Left lung (tissue), 10 donors: Measurements from ENCODE around the gene LGI4. TPM values are rescaled to one million over a fixed set of nuclear protein-coding genes. Genes with fewer than 3 reads are reported as not detected.

ENCODE experiments used
- ATAC-seq: fragments of 200-7000 bp; cut with Tn5 transposase; one replicate; pipeline ENCODE4 v1.9.1; 2020; ENCODE audit warnings: moderate library complexity
- DNase-seq, 4 donors: peaks; one replicate each; pipeline ENCODE4 v3.0.0-alpha.2; 2013 to 2020
- H3K27ac ChIP-seq, 2 donors: fragments of 200-600 bp; sonication (generic) in 1 of 2; one replicate each; pipeline versions ENCODE4 v1.5.0 to v1.8.0; 2020 to 2021
- H3K27me3 ChIP-seq, 2 donors: fragments of 200-600 bp; sonication (generic) in 1 of 2; one replicate each; pipeline versions ENCODE4 v1.5.0 to v1.8.0; 2020 to 2021
- H3K36me3 ChIP-seq, 2 donors: fragments of 200-600 bp; sonication (generic) in 1 of 2; one replicate each; pipeline versions ENCODE4 v1.5.0 to v1.8.0; 2020 to 2021
- H3K4me1 ChIP-seq, 2 donors: fragments of 200-600 bp; one replicate each; pipeline ENCODE4 v1.8.0; 2021
- H3K4me3 ChIP-seq, 2 donors: fragments of 200-600 bp; sonication (generic) in 1 of 2; one replicate each; pipeline versions ENCODE4 v1.5.0 to v1.8.0; 2020 to 2021; ENCODE audit warnings: mild to moderate bottlenecking in 1 of 2
- H3K9me3 ChIP-seq, 2 donors: fragments of 200-600 bp; sonication (generic) in 1 of 2; one replicate each; pipeline versions ENCODE4 v1.5.0 to v1.8.0; 2020 to 2021
- intact Hi-C, 2 donors: fragments of 100-400 bp; cut with DNase I; formaldehyde crosslinking; loops; one replicate each; pipeline versions ENCODE4 v1.11.2 to v1.14.2; 2022
- polyA plus RNA-seq, 6 donors: library from polyadenylated mRNA; unstranded; fragments of 120-200 nt; gene quantifications; one replicate each; pipeline ENCODE4 v1.2.1, GENCODE V29; 2013; ENCODE audit not compliant: insufficient read length in 6 of 6
- total RNA-seq, 2 donors: library from RNA; stranded (reverse); fragmentation: NEBNext Ultra II Directional; extraction: Animal tissue kit (Norgen Biotek cat#: 25700); gene quantifications; one replicate each; pipeline ENCODE4 v1.2.1, GENCODE V29; 2021
- TF ChIP-seq, protein P1 (sequence below), 2 donors: fragments of 200-600 bp; sonication (generic) in 1 of 2; IDR thresholded peaks; one replicate each; pipeline versions ENCODE4 v1.5.0 to v1.8.0; 2021; ENCODE audit warnings: antibody characterized with exemption in 2 of 2
- donor health status: DM: no; HTN: yes; CAD: no.
- donor health status: DM: no; HTN: no; CAD: no.

Gene LGI4
- total and polyA plus RNA-seq, 8 donors = 1.8 to 3.4 (median 2.7) TPM

DNA sequence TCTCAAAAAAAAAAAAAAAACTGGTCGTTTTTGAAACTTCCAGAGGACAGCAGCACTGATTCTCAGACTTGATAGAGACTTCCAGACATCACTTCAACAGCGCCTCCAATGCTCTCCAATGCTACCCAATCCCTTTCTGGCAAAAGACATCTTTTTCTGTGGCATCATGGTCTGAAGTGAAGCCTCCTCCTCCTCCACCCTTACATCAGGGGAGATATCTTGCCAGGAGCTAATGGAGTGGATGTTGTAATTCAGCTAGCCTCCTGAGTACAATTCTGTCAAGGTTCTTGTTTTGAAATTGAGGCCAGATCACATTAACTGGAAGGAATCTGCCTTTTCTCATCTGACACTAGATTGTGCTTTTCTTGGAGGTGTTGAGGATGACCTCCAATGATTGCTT is 43.8 kb upstream of the LGI4 start:
- Histone ChIP-seq H3K9me3 (no peaks in the 10 kb centered on the region), H3K27ac (no peak overlapping the region), H3K4me1 (peaks cover 0 to 4% of the 10 kb centered on the region in 2 donors), H3K27me3 (no peaks in the 10 kb centered on the region), H3K36me3 (no peaks in the 10 kb centered on the region), H3K4me3 (no peak overlapping the region)
- intact Hi-C loops = no loop called here
- TF ChIP-seq, protein P1, sequence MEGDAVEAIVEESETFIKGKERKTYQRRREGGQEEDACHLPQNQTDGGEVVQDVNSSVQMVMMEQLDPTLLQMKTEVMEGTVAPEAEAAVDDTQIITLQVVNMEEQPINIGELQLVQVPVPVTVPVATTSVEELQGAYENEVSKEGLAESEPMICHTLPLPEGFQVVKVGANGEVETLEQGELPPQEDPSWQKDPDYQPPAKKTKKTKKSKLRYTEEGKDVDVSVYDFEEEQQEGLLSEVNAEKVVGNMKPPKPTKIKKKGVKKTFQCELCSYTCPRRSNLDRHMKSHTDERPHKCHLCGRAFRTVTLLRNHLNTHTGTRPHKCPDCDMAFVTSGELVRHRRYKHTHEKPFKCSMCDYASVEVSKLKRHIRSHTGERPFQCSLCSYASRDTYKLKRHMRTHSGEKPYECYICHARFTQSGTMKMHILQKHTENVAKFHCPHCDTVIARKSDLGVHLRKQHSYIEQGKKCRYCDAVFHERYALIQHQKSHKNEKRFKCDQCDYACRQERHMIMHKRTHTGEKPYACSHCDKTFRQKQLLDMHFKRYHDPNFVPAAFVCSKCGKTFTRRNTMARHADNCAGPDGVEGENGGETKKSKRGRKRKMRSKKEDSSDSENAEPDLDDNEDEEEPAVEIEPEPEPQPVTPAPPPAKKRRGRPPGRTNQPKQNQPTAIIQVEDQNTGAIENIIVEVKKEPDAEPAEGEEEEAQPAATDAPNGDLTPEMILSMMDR (IDR thresholded peaks at IDR 0.05) = no peak
- DNase-seq (no peak), ATAC-seq (no peak)

DNA sequence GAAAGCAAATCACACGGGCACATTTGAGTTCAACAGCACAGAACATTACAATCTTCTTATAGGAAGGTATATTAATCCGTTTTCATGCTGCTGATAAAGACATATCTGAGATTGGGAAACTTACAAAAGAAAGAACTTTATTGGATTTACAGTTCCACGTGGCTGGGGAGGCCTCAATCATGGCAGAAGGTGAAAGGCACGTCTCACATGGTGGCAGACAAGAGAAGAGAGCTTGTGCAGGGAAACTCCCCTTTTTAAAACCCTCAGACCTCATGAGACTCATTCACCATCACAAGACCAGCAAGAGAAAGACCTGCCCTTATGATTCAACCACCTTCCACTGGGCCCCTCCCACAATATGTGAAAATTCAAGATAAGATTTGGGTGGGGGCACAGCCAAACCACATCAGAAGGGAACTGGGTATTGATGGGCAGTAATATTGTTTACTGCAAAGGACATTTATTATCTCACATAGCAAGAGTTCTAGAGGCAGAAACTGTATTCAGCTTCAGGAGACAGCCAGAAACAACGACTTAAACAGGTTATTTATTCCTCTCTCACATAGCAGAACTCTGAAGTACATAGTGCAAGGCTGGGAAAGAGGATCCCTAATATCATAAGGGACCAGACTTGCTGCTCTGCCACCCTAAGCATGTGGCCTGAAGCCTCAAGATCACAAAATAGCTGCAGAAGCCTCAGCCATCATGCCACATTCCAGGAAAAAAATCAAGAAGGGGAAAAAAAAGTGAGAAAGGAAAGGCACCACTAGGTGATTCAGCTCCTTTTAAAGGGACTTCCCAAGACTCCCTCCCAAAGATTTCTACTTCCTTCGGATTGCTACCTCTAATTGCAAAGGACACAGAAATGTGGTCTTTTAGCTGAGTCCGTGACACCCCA is 42.8 kb upstream of the LGI4 start:
- TF ChIP-seq, protein P1 (IDR thresholded peaks at IDR 0.05) = no peak
- ATAC-seq = no peak

DNA sequence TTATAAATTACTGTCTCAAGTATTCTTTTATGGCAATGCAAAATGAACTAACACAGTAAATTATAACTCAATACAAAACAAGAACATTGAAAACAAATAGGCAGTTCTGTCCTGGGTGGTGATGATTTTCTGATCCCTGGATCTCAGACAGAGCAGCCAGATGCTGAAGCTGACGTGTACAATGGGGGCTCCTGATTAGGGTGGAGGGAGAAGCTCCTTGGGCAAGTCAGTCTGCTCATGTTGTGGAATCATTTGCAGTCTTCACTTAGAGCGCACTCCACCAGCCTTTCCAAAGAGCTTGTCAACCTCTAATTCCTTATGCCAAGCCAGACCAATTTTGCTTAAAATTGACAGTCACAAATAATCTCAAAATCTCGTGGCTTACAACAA is 41.3 kb upstream of the LGI4 start:
- Histone ChIP-seq H3K27ac (no peak overlapping the region), H3K4me3 (no peak overlapping the region), H3K9me3 (no peaks in the 10 kb centered on the region), H3K4me1 (peaks cover 4 to 7% of the 10 kb centered on the region in 2 donors), H3K36me3 (no peaks in the 10 kb centered on the region), H3K27me3 (no peaks in the 10 kb centered on the region)
- TF ChIP-seq, protein P1 (IDR thresholded peaks at IDR 0.05) = no peak
- ATAC-seq = no peak
- intact Hi-C loops = no loop called here
- no peak for DNase-seq

More for the DNA sequence above, 42.8 kb upstream of the LGI4 start:
- Histone ChIP-seq H3K9me3 (no peaks in the 10 kb centered on the region), H3K4me3 (no peak overlapping the region), H3K4me1 (peaks cover 0 to 4% of the 10 kb centered on the region in 2 donors), H3K36me3 (no peaks in the 10 kb centered on the region), H3K27ac (no peak overlapping the region), H3K27me3 (no peaks in the 10 kb centered on the region)
- intact Hi-C loops = no loop called here
- DNase-seq = no peak

DNA sequence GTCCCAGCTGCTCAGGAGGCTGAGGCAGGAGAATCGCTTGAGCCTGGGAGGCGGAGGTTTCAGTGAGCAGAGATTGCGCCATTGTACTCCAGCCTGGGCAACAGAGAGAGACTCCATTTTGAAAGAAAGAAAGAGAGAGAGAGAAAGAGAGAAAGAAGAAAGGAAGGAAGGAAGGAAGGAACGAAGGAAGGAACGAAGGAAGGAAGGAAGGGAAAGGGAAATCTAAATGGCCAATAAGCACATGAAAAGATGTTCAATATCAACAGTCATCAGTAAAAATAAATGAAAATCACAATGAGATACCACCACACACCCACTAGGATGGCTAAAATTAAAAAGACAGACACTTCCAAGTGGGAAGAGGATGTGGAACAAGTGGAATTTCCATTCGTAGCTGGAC is 39.4 kb upstream of the LGI4 start:
- ATAC-seq (no peak), DNase-seq (no peak)
- H3K4me1 ChIP-seq = peaks cover 4 to 17% of the 10 kb centered on the region in 2 donors
- no peak overlapping the region for H3K27ac ChIP-seq
- no peak overlapping the region for H3K4me3 ChIP-seq
- intact Hi-C loops = no loop called here
- H3K36me3 ChIP-seq = peaks cover 0 to 15% of the 10 kb centered on the region in 2 donors
- H3K9me3 ChIP-seq = no peaks in the 10 kb centered on the region
- H3K27me3 ChIP-seq = no peaks in the 10 kb centered on the region
- TF ChIP-seq, protein P1 (IDR thresholded peaks at IDR 0.05) = no peak

DNA sequence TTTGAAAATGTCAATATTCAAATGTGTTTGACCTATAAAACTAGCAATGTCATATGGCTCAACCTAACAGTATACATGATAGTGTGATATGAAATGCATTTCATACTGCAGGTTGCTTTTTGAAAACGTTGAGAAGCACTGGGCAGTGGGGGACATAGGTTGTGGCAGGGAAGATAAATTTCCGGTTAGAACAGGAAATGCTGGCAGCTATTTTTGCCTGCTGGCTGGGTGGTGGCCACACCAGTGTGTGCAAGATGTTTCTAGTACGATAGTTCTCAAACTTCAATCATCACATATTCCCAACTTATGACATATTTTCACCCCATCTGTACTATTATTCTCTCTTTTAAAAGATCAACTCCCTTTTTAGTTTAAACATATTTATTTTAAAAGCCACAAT is 36.9 kb upstream of the LGI4 start:
- peaks cover 0 to 2% of the 10 kb centered on the region in 2 donors for H3K9me3 ChIP-seq

More for the DNA sequence above, 36.9 kb upstream of the LGI4 start:
- Histone ChIP-seq H3K27ac (no peak overlapping the region), H3K27me3 (no peaks in the 10 kb centered on the region), H3K4me1 (peaks cover 4 to 23% of the 10 kb centered on the region in 2 donors), H3K4me3 (no peak overlapping the region), H3K36me3 (peaks cover 0 to 40% of the 10 kb centered on the region in 2 donors)
- intact Hi-C loops = no loop called here
- no peak for ATAC-seq
- DNase-seq = no peak
- TF ChIP-seq, protein P1 (IDR thresholded peaks at IDR 0.05) = no peak
